K562 treated with DMSO at 1 percent for 24 hours (cell line): Measurements from ENCODE around the gene ACTL7B. TPM values are rescaled to one million over a fixed set of nuclear protein-coding genes. Genes with fewer than 3 reads are reported as not detected.

Experiments used
- total RNA-seq: library from RNA; unstranded; fragments of 300-600 nt; gene quantifications from 2 replicates; pipeline ENCODE4 v1.2.3, GENCODE V29; 2022; ENCODE audit warnings: low read depth; ENCODE audit not compliant: insufficient read depth

ACTL7B gene, protein sequence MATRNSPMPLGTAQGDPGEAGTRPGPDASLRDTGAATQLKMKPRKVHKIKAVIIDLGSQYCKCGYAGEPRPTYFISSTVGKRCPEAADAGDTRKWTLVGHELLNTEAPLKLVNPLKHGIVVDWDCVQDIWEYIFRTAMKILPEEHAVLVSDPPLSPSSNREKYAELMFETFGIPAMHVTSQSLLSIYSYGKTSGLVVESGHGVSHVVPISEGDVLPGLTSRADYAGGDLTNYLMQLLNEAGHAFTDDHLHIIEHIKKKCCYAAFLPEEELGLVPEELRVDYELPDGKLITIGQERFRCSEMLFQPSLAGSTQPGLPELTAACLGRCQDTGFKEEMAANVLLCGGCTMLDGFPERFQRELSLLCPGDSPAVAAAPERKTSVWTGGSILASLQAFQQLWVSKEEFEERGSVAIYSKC
- not detected in 2 replicates for total RNA-seq

DNA sequence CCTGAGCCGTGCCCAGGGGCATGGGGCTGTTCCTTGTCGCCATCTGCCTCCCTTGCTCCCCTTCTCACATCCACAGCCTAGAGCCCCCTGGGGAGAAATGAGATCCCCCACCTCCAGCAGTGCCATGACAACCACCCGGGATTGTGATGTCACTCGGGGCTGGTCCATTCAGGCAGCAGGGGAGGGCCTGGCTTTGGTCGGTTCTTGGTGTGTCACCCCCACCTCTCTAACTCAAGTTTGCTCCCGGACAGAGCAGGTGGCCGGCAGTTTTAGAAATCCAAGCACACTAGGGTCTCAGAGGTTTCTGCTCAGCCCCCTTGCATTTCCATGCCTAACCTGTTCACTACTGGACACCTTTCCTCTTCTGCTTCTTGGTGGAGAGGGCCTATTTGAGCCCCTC is at the start of gene ACTL7B:
Gene ACTL7B, minus strand, starts transcription at position 99 of the 400 bp plus-strand sequence. Its CDS starts 56 bp downstream, at position 43.

GRCh38 chr9:108861997-108862396 is 6.2 kb upstream of the ACTL7B start, which contains the start of gene ACTL7A:
ACTL7A (plus strand) TSS chr9:108862266; CDS start chr9:108862323, 57 bp downstream.

Other genes with a start within 250 kb of the ACTL7B start
- gene ACTL7A, start 6.3 kb upstream of the ACTL7B start, total RNA-seq = not detected in 2 replicates
- 18.2 and 24.1 TPM in 2 replicates for gene ELP1, start 78.1 kb upstream of the ACTL7B start, total RNA-seq
- gene ABITRAM, start 78.4 kb upstream of the ACTL7B start, total RNA-seq = 9.9 and 10.4 TPM in 2 replicates
- gene CTNNAL1, start 157.5 kb upstream of the ACTL7B start, total RNA-seq = 29.3 and 29.8 TPM in 2 replicates